A673 (cell line): ENCODE results near the gene ATPAF2.

Experiments used
- CTCF ChIP-seq: fragments of 300-800, 200-600 bp; sonication (generic); conservative IDR thresholded peaks from 2 replicates; pipeline ENCODE4 v1.5.1; 2017; ENCODE audit warnings: low read depth, mild to moderate bottlenecking, antibody characterized with exemption, low read length, moderate library complexity, mixed read lengths
- EZH2 ChIP-seq: fragments of 200-600 bp; sonication (generic); IDR thresholded peaks from 2 replicates; pipeline ENCODE4 v1.6.1; 2017; ENCODE audit warnings: borderline replicate concordance, low read depth, mild to moderate bottlenecking, mixed read lengths, antibody characterized with exemption, low read length; ENCODE audit not compliant: poor library complexity, severe bottlenecking

- TF ChIP-seq EZH2 (no peak), CTCF (0 out of 2 replicates have a peak, but pooled peaks have one; percentile 15)
Measured at GRCh38 chr17:18087610-18088491, 48.9 kb upstream of the ATPAF2 start, which contains the start of gene DRG2.
